ENCODE results near the gene KIF13A.

The KIF13A gene

GRCh38 chr6:17871189-17871519, 116.3 kb downstream of the KIF13A start:
- Histone ChIP-seq H3K9ac (no peak overlapping the region), H2AFZ (ENCODE audit: low read depth) (no peak overlapping the region), H3K27ac (no peak overlapping the region), H3K4me1 (ENCODE audit: low read depth, poor library complexity, severe bottlenecking) (no peaks in the 10 kb centered on the region), H3K79me2 (ENCODE audit: insufficient read depth, low read depth) (no peaks in the 10 kb centered on the region), H3K4me2 (no peak overlapping the region), H3K27me3 (ENCODE audit: insufficient read depth, low read depth) (no peaks in the 10 kb centered on the region), H3K4me3 (IDR thresholded peaks at IDR 0.05; ENCODE audit: insufficient read depth, low read depth, low read length) (no peak overlapping the region), H3K36me3 (ENCODE audit: insufficient read depth) (no peaks in the 10 kb centered on the region), H4K20me1 (ENCODE audit: insufficient read depth) (no peaks in the 10 kb centered on the region)
- TF ChIP-seq, protein P1, sequence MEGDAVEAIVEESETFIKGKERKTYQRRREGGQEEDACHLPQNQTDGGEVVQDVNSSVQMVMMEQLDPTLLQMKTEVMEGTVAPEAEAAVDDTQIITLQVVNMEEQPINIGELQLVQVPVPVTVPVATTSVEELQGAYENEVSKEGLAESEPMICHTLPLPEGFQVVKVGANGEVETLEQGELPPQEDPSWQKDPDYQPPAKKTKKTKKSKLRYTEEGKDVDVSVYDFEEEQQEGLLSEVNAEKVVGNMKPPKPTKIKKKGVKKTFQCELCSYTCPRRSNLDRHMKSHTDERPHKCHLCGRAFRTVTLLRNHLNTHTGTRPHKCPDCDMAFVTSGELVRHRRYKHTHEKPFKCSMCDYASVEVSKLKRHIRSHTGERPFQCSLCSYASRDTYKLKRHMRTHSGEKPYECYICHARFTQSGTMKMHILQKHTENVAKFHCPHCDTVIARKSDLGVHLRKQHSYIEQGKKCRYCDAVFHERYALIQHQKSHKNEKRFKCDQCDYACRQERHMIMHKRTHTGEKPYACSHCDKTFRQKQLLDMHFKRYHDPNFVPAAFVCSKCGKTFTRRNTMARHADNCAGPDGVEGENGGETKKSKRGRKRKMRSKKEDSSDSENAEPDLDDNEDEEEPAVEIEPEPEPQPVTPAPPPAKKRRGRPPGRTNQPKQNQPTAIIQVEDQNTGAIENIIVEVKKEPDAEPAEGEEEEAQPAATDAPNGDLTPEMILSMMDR (conservative IDR thresholded peaks at IDR 0.05; ENCODE audit: low read depth, low read length): no peak

- Histone ChIP-seq H3K4me2 (no peak overlapping the region), H3K4me3 (IDR thresholded peaks at IDR 0.05; ENCODE audit: insufficient read depth, low read depth, low read length) (no peak overlapping the region), H2AFZ (ENCODE audit: low read depth) (no peak overlapping the region), H3K79me2 (ENCODE audit: insufficient read depth, low read depth) (no peaks in the 10 kb centered on the region), H3K4me1 (ENCODE audit: low read depth, poor library complexity, severe bottlenecking) (no peaks in the 10 kb centered on the region), H3K27ac (no peak overlapping the region), H3K9ac (no peak overlapping the region), H4K20me1 (ENCODE audit: insufficient read depth) (no peaks in the 10 kb centered on the region), H3K36me3 (ENCODE audit: insufficient read depth) (no peaks in the 10 kb centered on the region), H3K27me3 (ENCODE audit: insufficient read depth, low read depth) (no peaks in the 10 kb centered on the region)
- TF ChIP-seq, protein P1 (conservative IDR thresholded peaks at IDR 0.05; ENCODE audit: low read depth, low read length): no peak
These were observed 116.9 kb downstream of the KIF13A start for GRCh38 chr6:17870300-17871188.

DNA sequence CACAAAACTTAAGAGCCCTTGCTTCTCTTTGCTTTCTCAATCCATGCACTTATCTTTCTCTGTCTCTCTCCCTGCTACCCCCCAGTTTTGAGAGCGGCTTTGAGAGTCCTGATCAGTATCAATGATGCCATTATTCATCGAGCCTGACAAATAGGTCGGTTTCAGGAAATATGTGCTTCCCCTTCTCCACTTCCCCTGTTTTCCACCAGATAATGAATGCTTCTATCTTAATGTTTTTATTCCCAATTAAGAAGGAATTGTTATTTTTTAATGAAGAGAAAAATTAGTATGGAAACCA, 117.7 kb downstream of the KIF13A start:
- Histone ChIP-seq H3K4me1 (ENCODE audit: low read depth, poor library complexity, severe bottlenecking) (no peaks in the 10 kb centered on the region), H3K36me3 (ENCODE audit: insufficient read depth) (no peaks in the 10 kb centered on the region), H3K27me3 (ENCODE audit: insufficient read depth, low read depth) (no peaks in the 10 kb centered on the region), H3K9ac (no peak overlapping the region), H3K79me2 (ENCODE audit: insufficient read depth, low read depth) (no peaks in the 10 kb centered on the region), H2AFZ (ENCODE audit: low read depth) (no peak overlapping the region), H3K4me2 (no peak overlapping the region), H4K20me1 (ENCODE audit: insufficient read depth) (no peaks in the 10 kb centered on the region), H3K4me3 (IDR thresholded peaks at IDR 0.05; ENCODE audit: insufficient read depth, low read depth, low read length) (no peak overlapping the region), H3K27ac (no peak overlapping the region)
- TF ChIP-seq, protein P1 (conservative IDR thresholded peaks at IDR 0.05; ENCODE audit: low read depth, low read length): no peak

- Histone ChIP-seq H3K36me3 (ENCODE audit: insufficient read depth) (no peaks in the 10 kb centered on the region), H3K4me3 (IDR thresholded peaks at IDR 0.05; ENCODE audit: insufficient read depth, low read depth, low read length) (no peak overlapping the region), H3K4me1 (ENCODE audit: low read depth, poor library complexity, severe bottlenecking) (no peaks in the 10 kb centered on the region), H2AFZ (ENCODE audit: low read depth) (no peak overlapping the region), H3K9ac (no peak overlapping the region), H3K79me2 (ENCODE audit: insufficient read depth, low read depth) (no peaks in the 10 kb centered on the region), H4K20me1 (ENCODE audit: insufficient read depth) (no peaks in the 10 kb centered on the region), H3K27ac (no peak overlapping the region), H3K27me3 (ENCODE audit: insufficient read depth, low read depth) (no peaks in the 10 kb centered on the region), H3K4me2 (no peak overlapping the region)
- TF ChIP-seq, protein P1 (conservative IDR thresholded peaks at IDR 0.05; ENCODE audit: low read depth, low read length): no peak
These were observed 118.3 kb downstream of the KIF13A start for GRCh38 chr6:17869010-17869752.

Data from KMS-11 (cell line).